Measurements from ENCODE around the gene LAMP1. TPM values are rescaled to one million over a fixed set of nuclear protein-coding genes. Genes with fewer than 3 reads are reported as not detected.
"Not testable (repeated sequence)": the region's sequence is repeated elsewhere in the genome, so short reads cannot be mapped to it uniquely, and the experiment has no call there.

LAMP1 gene
- total and polyA plus RNA-seq, 7 donors = 35.7 to 71.5 (median 65.3) TPM

DNA sequence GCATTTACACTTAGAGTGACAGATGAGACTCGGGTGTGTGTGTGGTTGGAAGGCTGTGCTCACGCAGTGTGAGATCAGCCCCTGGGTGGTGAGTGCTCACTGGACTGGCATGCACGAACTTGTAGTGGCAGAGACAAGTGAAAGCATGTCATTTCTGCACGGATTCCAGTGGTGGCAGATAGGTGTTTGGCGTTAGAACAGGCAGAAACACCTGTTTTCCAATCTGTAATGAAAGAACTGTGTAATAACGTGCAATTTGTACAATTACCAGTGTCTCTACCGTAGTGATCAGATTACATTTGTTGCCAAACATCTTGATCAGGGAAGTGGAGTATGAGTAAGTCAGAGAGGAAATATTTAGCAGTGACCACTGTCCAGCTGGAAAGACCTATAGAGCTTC lies 8.2 kb downstream of the LAMP1 start:
- TF ChIP-seq, protein P1, sequence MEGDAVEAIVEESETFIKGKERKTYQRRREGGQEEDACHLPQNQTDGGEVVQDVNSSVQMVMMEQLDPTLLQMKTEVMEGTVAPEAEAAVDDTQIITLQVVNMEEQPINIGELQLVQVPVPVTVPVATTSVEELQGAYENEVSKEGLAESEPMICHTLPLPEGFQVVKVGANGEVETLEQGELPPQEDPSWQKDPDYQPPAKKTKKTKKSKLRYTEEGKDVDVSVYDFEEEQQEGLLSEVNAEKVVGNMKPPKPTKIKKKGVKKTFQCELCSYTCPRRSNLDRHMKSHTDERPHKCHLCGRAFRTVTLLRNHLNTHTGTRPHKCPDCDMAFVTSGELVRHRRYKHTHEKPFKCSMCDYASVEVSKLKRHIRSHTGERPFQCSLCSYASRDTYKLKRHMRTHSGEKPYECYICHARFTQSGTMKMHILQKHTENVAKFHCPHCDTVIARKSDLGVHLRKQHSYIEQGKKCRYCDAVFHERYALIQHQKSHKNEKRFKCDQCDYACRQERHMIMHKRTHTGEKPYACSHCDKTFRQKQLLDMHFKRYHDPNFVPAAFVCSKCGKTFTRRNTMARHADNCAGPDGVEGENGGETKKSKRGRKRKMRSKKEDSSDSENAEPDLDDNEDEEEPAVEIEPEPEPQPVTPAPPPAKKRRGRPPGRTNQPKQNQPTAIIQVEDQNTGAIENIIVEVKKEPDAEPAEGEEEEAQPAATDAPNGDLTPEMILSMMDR (IDR thresholded peaks at IDR 0.05) = no peak
- WGBS, 3 donors = 23 to 42% (median 24%) methylated on average over 7 of the region's 7 CpGs
- no peaks in the 10 kb centered on the region for H3K27me3 ChIP-seq (ENCODE audit: insufficient read depth in 3 of 3, low read length in 2 of 3)
- H3K4me1 ChIP-seq = peaks cover 54% of the 10 kb centered on the region
- peaks cover 2 to 39% of the 10 kb centered on the region in 2 donors for H3K36me3 ChIP-seq (ENCODE audit: insufficient read depth in 1 of 2, low read depth in 1 of 2)
- peak overlapping the region; percentile 74 for H3K27ac ChIP-seq
- DNase-seq (peak in 1 of 2 donors; percentile 56), ATAC-seq (peak; percentile 81 to 94 (median 87))
- no peaks in the 10 kb centered on the region for H3K9me3 ChIP-seq
- intact Hi-C loops (cut with DNase I) = no loop called here
- no peak overlapping the region for H3K4me3 ChIP-seq

DNA sequence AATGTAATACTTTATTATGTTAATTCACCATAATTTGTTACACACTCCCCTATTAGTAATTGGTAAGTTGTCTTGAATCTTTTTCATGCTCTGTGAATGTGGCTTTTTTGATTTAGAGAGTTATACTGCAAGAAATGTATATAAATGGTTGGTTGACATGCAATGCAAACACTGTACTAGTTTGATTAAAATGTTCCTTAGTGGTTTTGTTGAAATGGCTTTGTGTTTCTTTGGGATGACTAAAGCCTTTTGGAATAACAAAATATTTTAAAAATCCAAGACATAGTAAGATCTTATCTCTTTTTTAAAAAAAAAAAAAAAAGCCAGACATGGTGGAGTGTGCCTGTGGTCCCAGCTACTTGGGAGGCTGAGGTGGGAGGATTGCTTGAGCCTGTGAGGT lies 10.5 kb downstream of the LAMP1 start:
- Histone ChIP-seq H3K4me3 (no peak overlapping the region), H3K27me3 (ENCODE audit: insufficient read depth in 3 of 3, low read length in 2 of 3) (no peaks in the 10 kb centered on the region), H3K36me3 (ENCODE audit: insufficient read depth in 1 of 2, low read depth in 1 of 2) (peaks cover 6 to 57% of the 10 kb centered on the region in 2 donors), H3K4me1 (peaks cover 39% of the 10 kb centered on the region), H3K27ac (no peak overlapping the region), H3K9me3 (no peaks in the 10 kb centered on the region)
- intact Hi-C loops (cut with DNase I) = no loop called here
- no peak for DNase-seq
- no peak for ATAC-seq
- TF ChIP-seq, protein P1 (IDR thresholded peaks at IDR 0.05) = no peak

DNA sequence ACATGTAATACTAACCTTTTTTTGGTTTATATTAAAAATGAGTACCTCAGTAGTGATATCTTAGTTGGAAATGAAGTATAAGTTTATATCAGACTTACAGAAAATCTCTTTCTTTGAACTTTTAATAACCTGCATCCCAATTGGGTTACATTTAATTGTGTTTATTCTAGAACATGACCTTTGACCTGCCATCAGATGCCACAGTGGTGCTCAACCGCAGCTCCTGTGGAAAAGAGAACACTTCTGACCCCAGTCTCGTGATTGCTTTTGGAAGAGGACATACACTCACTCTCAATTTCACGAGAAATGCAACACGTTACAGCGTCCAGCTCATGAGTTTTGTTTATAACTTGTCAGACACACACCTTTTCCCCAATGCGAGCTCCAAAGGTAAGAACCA lies 12.4 kb downstream of the LAMP1 start:
- no peak for ATAC-seq
- peaks cover 6 to 66% of the 10 kb centered on the region in 2 donors for H3K36me3 ChIP-seq (ENCODE audit: insufficient read depth in 1 of 2, low read depth in 1 of 2)
- 90 to 93% (median 90%) methylated on average over 6 of the region's 6 CpGs for WGBS, 3 donors

DNA sequence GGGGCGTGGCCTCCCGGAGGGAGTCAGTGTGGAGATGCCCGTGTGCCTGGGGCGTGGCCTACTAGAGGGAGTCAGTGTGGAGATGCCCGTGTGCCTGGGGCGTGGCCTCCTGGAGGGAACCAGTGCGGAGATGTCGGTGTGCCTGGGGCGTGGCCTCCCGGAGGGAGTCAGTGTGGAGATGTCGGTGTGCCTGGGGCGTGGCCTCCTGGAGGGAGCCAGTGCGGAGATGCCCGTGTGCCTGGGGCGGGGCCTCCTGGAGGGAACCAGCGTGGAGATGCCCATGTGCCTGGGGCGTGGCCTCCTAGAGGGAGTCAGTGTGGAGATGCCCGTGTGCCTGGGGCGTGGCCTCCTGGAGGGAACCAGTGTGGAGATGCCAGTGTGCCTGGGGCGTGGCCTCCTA lies 17.1 kb downstream of the LAMP1 start:
- H3K4me3 ChIP-seq; intact Hi-C loops (cut with DNase I); H3K27me3 ChIP-seq (ENCODE audit: insufficient read depth in 3 of 3, low read length in 2 of 3); H3K27ac ChIP-seq; DNase-seq; H3K9me3 ChIP-seq; ATAC-seq; H3K4me1 ChIP-seq: not testable (repeated sequence)
- WGBS, 3 donors = 94 to 96% (median 95%) methylated on average over 19 to 20 of the region's 20 CpGs
- peaks cover 4 to 76% of the 10 kb centered on the region in 2 donors for H3K36me3 ChIP-seq (ENCODE audit: insufficient read depth in 1 of 2, low read depth in 1 of 2)

More for the DNA sequence above, 12.4 kb downstream of the LAMP1 start:
- Histone ChIP-seq H3K27me3 (ENCODE audit: insufficient read depth in 3 of 3, low read length in 2 of 3) (no peaks in the 10 kb centered on the region), H3K4me1 (peaks cover 20% of the 10 kb centered on the region), H3K27ac (no peak overlapping the region), H3K4me3 (no peak overlapping the region), H3K9me3 (no peaks in the 10 kb centered on the region)
- TF ChIP-seq, protein P1 (IDR thresholded peaks at IDR 0.05) = no peak
- intact Hi-C loops (cut with DNase I) = no loop called here
- DNase-seq = no peak

DNA sequence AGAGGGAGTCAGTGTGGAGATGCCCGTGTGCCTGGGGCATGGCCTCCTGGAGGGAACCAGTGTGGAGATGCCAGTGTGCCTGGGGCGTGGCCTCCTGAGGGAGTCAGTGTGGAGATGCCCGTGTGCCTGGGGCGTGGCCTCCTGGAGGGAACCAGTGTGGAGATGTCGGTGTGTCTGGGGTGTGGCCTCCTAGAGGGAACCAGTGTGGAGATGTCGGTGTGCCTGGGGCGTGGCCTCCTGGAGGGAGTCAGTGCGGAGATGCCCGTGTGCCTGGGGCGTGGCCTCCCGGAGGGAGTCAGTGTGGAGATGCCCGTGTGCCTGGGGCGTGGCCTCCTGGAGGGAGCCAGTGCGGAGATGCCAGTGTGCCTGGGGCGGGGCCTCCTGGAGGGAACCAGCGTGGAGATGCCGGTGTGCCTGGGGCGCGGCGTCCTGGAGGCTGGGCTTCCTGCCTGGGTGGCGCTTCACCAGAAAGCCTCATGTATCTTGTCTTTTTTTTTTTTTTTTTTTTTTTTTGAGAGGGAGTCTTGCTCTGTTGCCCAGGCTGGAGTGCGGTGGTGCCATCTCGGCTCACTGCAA lies 17.9 kb downstream of the LAMP1 start:
- peak in 1 of 2 donors; percentile 10 for DNase-seq
- H3K9me3 ChIP-seq; ATAC-seq; H3K4me1 ChIP-seq; H3K4me3 ChIP-seq; H3K27me3 ChIP-seq (ENCODE audit: insufficient read depth in 3 of 3, low read length in 2 of 3); intact Hi-C loops (cut with DNase I); H3K27ac ChIP-seq: not testable (repeated sequence)
- 90 to 91% (median 90%) methylated on average over 21 to 23 of the region's 23 CpGs for WGBS, 3 donors
- peaks cover 6 to 76% of the 10 kb centered on the region in 2 donors for H3K36me3 ChIP-seq (ENCODE audit: insufficient read depth in 1 of 2, low read depth in 1 of 2)

DNA sequence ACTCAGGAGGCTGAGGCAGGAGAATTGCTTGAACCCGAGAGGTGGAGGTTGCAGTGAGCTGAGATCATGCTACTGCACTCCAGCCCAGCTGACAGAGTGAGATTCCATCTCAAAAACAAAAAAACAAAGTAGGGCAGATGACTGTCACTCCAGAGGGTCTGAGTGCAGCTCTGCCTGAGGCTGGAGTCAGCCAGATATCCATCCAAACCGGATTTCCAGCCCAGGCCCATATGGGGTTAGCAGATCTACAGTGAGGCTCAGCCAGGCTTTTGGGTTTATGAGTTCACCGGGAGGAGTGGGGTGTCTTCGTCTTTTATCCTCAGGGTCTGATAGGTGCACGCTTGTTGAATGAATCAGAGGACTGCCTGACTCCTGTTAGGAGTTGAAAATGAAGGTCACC lies 19.0 kb downstream of the LAMP1 start:
- intact Hi-C loops (cut with DNase I) = no loop called here
- H3K36me3 ChIP-seq (ENCODE audit: insufficient read depth in 1 of 2, low read depth in 1 of 2) = peaks cover 6 to 76% of the 10 kb centered on the region in 2 donors
- no peak overlapping the region for H3K4me3 ChIP-seq
- 88 to 97% (median 88%) methylated on average over 5 of the region's 5 CpGs for WGBS, 3 donors
- H3K9me3 ChIP-seq = no peaks in the 10 kb centered on the region
- DNase-seq (peak in 1 of 2 donors; percentile 35), ATAC-seq (no peak)
- no peaks in the 10 kb centered on the region for H3K4me1 ChIP-seq
- TF ChIP-seq, protein P1 (IDR thresholded peaks at IDR 0.05) = no peak
- no peak overlapping the region for H3K27ac ChIP-seq
- no peaks in the 10 kb centered on the region for H3K27me3 ChIP-seq (ENCODE audit: insufficient read depth in 3 of 3, low read length in 2 of 3)
